Ectodermal cell (in vitro differentiated cells): ENCODE measurements around the gene NEGR1.

ENCODE experiments used
- H3K27ac ChIP-seq: 2 replicates; pipeline ENCODE4 v1.7.0; 2013; ENCODE audit warnings: mild to moderate bottlenecking, low read depth, low read length; ENCODE audit not compliant: insufficient read depth, poor library complexity, severe bottlenecking
- H3K27me3 ChIP-seq: 2 replicates; pipeline ENCODE4 v1.7.0; 2013; ENCODE audit warnings: mild to moderate bottlenecking, low read length; ENCODE audit not compliant: insufficient read depth, control insufficient read depth, poor library complexity, severe bottlenecking
- H3K36me3 ChIP-seq: one replicate; pipeline ENCODE4 v1.7.0; 2013; ENCODE audit warnings: low read length; ENCODE audit not compliant: control insufficient read depth, insufficient read depth
- H3K4me1 ChIP-seq: one replicate; pipeline ENCODE4 v1.7.0; 2013; ENCODE audit warnings: low read length; ENCODE audit not compliant: control insufficient read depth, insufficient read depth
- H3K4me3 ChIP-seq: 2 replicates; pipeline ENCODE4 v1.7.0; 2013; ENCODE audit warnings: low read depth, low read length, control low read depth; ENCODE audit not compliant: insufficient read depth
- H3K9me3 ChIP-seq: 2 replicates; pipeline ENCODE4 v1.7.0; 2013; ENCODE audit warnings: mild to moderate bottlenecking, low read length, moderate library complexity; ENCODE audit not compliant: control insufficient read depth
- WGBS, 2 experiments: methylation state at CpG; one replicate each; pipeline ENCODE4 v1.1.7; 2013; ENCODE audit warnings: missing lambda C conversion rate in 2 of 2; 5-methylcytosine and 5-hydroxymethylcytosine counted together

Gene NEGR1

DNA sequence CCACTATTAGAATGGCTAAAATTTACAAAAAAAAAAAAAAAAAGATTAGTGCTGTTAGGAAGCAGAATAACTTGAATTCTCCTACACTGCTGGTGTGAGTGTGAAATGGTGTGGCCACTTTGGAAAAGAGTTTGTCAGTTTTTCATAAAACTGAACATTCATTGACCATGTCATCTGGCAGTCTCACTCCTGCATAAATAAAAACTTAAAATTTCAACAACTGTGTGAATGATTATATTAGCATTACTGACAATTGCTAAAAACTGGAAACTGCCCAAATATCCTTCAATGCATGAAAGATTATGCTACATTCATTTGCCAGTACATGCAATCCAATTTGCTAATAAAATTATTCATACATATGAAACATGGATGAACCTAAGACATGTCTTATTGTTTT lies 570.9 kb downstream of the NEGR1 start:
- no peak overlapping the region for H3K27ac ChIP-seq
- H3K27me3 ChIP-seq = no peaks in the 10 kb centered on the region
- no peaks in the 10 kb centered on the region for H3K36me3 ChIP-seq
- no peaks in the 10 kb centered on the region for H3K9me3 ChIP-seq
- no peak overlapping the region for H3K4me3 ChIP-seq
- no peaks in the 10 kb centered on the region for H3K4me1 ChIP-seq

DNA sequence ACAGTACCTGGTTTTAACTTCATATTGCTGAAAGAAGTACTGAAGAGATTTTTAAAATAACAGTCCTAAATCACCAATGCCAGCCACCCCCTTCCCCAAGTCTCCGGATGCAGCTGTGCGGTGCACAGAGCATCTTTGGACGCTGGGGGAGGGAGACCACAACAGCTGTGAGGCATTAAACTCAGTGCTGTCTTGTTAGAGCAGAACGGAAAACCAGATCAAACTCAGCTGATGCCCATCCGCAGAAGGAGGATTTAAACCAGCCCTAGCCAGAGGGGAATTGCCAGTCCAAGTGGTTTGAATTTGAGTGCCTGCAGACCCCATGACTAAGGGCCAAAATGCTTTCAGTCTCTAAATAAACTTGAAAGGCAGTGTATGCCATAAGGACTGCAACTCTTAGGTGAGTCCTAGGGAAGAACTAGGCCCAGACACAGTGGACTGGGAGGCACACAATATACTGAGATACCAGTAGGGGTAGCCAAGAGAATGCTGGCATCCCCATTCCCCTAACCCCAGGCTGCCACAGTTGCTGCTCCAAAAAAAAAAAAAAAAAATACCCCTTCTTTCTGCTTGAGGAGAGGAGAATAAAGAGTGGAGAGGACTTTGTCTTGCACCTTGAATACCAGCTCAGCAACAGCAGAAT lies 576.2 kb downstream of the NEGR1 start:
- Histone ChIP-seq H3K4me1 (no peaks in the 10 kb centered on the region), H3K27me3 (no peaks in the 10 kb centered on the region), H3K36me3 (no peaks in the 10 kb centered on the region), H3K4me3 (no peak overlapping the region), H3K9me3 (no peaks in the 10 kb centered on the region), H3K27ac (no peak overlapping the region)
- 95 to 97% methylated on average over 5 of the region's 5 CpGs for WGBS, 2 experiments

DNA sequence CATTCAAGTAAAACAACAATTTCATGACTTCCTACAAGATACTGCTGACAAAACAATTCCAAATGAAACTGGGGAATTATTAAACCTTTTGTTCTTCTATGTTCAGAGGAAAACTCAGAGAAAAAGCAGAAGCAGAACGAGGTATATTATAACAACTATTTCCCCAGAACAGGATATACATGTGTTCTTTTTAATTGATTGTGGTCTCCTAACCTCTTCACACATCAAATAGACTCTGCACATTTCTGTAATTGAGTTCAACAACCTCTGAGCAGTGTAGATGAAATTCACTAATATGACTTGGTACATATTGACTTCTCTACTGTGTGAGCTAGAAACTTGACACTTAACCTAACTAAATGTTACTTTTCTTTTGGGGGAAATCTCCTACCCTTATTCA lies 584.2 kb downstream of the NEGR1 start:
- H3K9me3 ChIP-seq = no peaks in the 10 kb centered on the region
- no peaks in the 10 kb centered on the region for H3K27me3 ChIP-seq
- H3K4me1 ChIP-seq = no peaks in the 10 kb centered on the region
- H3K27ac ChIP-seq = no peak overlapping the region
- no CpG with 5 or more reads among the region's 1 CpG for WGBS, 2 experiments
- H3K4me3 ChIP-seq = no peak overlapping the region
- H3K36me3 ChIP-seq = no peaks in the 10 kb centered on the region

DNA sequence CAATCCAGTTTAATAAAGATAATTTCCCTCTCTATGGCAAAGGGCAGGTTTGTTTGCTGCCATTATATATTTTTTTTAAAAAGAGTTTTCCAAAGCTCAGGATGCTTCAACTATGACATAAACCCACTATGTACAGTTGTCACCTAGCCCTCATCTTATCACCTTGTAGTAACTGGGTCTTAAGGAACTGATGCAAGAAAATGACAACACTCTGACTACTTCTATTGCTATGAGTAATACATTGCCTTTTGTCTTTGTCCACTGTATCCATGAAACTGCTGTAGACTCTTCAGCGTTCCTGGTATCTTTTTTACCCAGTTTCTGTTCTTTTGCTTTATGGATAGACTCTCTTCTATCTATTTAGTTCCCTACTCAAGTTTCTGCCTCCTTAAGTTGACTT lies 586.5 kb downstream of the NEGR1 start:
- no peaks in the 10 kb centered on the region for H3K27me3 ChIP-seq
- H3K4me3 ChIP-seq = no peak overlapping the region
- no peak overlapping the region for H3K27ac ChIP-seq
- H3K9me3 ChIP-seq = no peaks in the 10 kb centered on the region
- 91 to 100% methylated on average over 1 of the region's 1 CpG for WGBS, 2 experiments
- no peaks in the 10 kb centered on the region for H3K4me1 ChIP-seq
- H3K36me3 ChIP-seq = no peaks in the 10 kb centered on the region

DNA sequence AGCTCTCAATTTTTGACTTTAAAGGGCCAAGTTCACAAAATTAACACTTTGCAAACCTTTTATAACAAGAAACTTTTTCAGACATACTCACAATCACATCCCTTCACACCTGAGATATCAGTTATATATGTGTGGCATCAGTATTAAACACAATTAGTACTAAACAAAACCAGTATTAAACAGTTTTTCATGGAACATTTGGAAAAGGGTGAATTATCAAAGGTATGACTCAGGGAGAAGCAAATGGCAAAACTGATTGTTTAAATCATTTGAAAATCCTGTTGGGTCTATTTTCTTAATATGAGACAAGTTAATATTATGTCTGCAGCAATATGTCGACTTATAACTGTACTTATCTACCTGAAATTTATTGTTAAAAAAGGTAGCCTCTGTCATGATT lies 587.3 kb downstream of the NEGR1 start:
- Histone ChIP-seq H3K9me3 (no peaks in the 10 kb centered on the region), H3K36me3 (no peaks in the 10 kb centered on the region), H3K27me3 (no peaks in the 10 kb centered on the region), H3K4me1 (no peaks in the 10 kb centered on the region), H3K4me3 (no peak overlapping the region), H3K27ac (no peak overlapping the region)
- 89% methylated on average over 1 of the region's 1 CpG; no CpG with 5 or more reads in 1 of the 2 experiments for WGBS, 2 experiments

DNA sequence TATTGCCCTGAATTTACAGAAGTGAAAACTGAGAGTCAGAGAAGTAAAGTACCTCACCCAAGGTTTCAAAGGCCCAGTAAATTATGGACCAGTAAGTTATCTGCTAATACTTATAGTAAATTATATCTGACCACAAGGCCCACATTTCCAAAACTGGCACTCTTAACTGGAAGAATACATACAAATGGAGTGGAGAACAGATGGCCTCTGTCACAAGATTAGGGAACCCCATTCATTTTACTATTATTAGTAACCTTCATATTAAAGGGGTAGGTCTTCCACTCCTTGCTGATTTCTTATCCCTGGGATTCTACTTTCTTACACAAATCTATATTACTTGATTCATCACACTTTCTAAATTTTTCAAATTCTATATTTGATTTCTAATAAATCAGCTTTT lies 588.8 kb downstream of the NEGR1 start:
- Histone ChIP-seq H3K4me1 (no peaks in the 10 kb centered on the region), H3K27me3 (no peaks in the 10 kb centered on the region), H3K9me3 (no peaks in the 10 kb centered on the region), H3K36me3 (no peaks in the 10 kb centered on the region), H3K4me3 (no peak overlapping the region), H3K27ac (no peak overlapping the region)

DNA sequence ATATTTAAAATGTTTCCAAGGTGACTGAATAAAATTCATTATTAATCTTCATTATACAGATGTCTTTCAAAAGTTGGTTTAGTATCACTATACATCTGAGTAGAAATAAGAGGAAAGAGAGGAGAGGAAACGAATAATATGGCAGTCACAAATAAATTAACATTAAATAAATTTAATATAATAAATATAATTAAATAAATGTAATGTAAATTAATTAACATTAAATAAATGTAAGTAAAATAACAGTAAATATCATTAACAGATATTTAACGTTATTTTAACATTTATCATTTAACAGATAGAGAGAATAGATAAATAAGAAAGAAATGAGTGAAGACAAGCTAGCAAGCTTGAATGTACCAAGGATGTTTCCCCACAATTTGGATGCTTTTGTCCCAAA lies 592.7 kb downstream of the NEGR1 start:
- Histone ChIP-seq H3K9me3 (no peaks in the 10 kb centered on the region), H3K4me3 (no peak overlapping the region), H3K4me1 (no peaks in the 10 kb centered on the region), H3K36me3 (no peaks in the 10 kb centered on the region), H3K27ac (no peak overlapping the region), H3K27me3 (no peaks in the 10 kb centered on the region)
- WGBS, 2 experiments = no CpG with 5 or more reads among the region's 2 CpGs

DNA sequence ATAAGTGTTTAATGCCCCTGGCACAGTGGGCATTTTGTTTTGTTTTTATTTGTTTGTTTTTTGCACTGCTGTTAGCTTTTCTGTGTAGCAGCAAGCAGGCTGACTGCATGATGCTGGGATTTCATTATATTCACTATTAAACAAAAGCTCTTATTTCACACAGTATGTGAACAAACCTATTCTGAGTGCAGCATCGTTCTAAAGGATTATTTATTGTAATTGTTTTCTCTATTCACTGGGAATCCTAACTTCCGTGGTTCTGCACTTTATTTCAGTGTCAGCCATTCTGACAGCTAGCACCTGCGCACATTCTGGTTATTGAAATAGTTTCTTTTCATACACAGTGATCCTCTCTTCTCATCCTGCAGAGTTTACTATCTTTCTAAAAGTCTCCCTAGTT lies 595.0 kb downstream of the NEGR1 start:
- H3K36me3 ChIP-seq = no peaks in the 10 kb centered on the region
- H3K27me3 ChIP-seq = no peaks in the 10 kb centered on the region
- 95% methylated on average over 2 to 3 of the region's 3 CpGs for WGBS, 2 experiments
- H3K9me3 ChIP-seq = no peaks in the 10 kb centered on the region
- no peak overlapping the region for H3K4me3 ChIP-seq
- no peak overlapping the region for H3K27ac ChIP-seq
- no peaks in the 10 kb centered on the region for H3K4me1 ChIP-seq

DNA sequence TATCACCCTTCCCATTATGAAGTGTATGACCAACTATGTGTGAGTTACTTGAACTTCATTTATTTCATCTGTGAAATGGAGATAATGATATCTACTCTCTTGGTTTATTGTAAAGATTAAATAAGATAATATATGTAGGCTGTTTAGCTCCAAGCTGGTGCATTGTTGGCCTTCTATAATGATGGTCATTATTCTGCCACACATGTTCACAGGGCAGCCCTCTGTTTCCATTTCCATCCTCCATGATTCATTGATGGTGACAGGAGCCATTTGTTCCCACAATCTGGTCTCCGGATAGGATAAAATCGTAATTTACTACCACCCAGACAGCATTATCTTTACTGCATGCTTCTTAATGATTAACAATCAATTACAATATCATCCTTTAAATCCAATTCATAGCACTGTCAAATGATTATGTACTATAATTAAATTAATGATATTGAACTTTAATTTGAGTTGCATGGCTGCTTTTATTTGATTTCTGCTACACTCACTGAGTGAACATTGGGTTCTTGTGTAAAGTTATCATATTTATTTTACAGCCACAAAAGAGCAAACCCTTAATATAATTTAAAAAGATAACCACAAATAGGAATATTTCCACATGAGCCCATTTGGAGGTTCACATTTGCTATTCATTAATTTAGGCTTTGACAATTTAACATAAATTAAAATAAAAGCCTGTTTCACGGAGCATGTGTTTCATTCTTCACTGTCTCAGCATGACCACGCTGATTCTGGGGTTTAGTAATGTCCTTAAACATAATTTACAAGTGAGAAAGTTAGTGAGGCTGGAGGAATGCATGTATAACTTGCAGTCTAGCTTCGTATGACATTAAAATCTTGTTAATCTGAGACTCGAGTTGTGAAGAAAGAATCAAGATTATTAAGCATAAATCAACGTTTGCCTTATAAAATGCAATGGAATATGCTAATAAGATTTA lies 605.1 kb downstream of the NEGR1 start:
- H3K36me3 ChIP-seq = no peaks in the 10 kb centered on the region
- H3K27me3 ChIP-seq = no peaks in the 10 kb centered on the region
- no peaks in the 10 kb centered on the region for H3K4me1 ChIP-seq
- no peaks in the 10 kb centered on the region for H3K9me3 ChIP-seq
- WGBS, 2 experiments = 87 to 92% methylated on average over 6 to 7 of the region's 7 CpGs
- no peak overlapping the region for H3K27ac ChIP-seq
- H3K4me3 ChIP-seq = no peak overlapping the region

DNA sequence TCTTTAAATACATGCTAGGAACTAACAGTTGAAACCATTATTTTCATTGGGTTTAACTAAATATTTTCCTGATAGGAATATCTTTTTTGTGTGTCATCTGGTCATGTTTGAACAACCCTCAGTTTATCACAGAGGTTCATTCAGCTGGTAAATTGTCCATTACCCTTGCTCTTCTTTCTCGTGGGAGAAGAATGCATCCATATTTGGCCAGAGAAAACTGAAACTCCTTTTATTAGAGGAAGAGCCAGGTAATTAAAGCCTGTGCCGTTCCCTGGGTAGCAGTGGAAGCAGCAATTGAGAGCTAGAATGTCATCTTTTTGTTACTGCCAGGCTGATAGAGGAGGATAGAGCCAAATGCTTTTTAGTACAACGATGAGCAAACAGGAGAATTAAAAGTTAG lies 614.3 kb downstream of the NEGR1 start:
- WGBS, 2 experiments = 83 to 90% methylated on average over 3 of the region's 3 CpGs
- H3K4me3 ChIP-seq = no peak overlapping the region
- no peak overlapping the region for H3K27ac ChIP-seq
- no peaks in the 10 kb centered on the region for H3K36me3 ChIP-seq
- H3K4me1 ChIP-seq = no peaks in the 10 kb centered on the region
- H3K9me3 ChIP-seq = no peaks in the 10 kb centered on the region
- H3K27me3 ChIP-seq = no peaks in the 10 kb centered on the region
